Medulla oblongata (tissue), 1 donor: ENCODE measurements around the gene EDRF1.
"Not testable (repeated sequence)": the region's sequence is repeated elsewhere in the genome, so short reads cannot be mapped to it uniquely, and the experiment has no call there.

Source experiments
- DNase-seq: peaks from one replicate; pipeline ENCODE4 v3.0.0-alpha.2; 2015; ENCODE audit errors: extremely low spot score

Gene EDRF1

GRCh38 chr10:125707541-125708468, 11.7 kb upstream of the EDRF1 start:
- no peak for DNase-seq

- no peak for DNase-seq
Observed at GRCh38 chr10:125708971-125709503, 10.5 kb upstream of the EDRF1 start.

DNA sequence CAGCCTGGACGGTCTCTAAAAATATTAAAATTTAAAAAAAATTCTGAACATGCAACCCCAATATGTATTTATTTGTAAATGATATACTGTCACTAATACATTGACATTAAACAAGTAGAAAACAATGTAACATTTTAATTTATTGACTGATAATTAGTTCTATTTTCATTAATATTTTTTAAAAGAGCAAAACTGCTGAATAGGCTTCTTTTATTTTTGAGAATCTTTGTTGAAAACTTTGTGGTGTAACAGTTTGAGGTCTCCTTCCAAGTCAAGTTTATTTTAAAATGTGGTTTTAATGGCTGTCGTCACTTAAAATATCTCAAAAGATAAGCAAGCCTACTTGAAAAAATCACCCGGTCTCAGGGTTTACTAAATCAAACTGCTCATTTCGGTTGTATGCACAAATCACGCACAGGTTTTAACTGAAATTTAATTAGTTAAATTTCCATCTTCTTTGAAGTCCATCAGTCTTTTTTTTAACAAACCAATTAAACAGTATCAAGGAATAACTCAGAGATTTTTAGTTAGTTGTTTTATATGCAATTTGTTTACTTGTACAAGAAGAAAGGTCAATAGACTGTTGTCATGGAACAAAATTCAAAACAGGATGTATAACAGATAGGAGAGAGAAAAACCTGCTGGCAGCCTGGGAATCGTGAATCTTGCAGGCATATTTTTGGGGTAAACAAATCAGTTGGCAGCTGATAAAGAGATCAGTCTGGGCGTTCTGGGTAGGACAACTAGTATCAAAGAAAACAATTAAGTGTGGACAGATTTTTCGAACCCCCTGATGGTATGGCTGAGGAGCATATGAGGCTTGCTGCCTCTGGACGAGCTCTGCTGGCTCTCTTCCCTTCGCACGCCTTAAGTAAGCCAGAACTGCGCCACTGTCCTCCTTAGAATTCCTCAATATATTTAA, 9.7 kb upstream of the EDRF1 start:
- DNase-seq = no peak

DNA sequence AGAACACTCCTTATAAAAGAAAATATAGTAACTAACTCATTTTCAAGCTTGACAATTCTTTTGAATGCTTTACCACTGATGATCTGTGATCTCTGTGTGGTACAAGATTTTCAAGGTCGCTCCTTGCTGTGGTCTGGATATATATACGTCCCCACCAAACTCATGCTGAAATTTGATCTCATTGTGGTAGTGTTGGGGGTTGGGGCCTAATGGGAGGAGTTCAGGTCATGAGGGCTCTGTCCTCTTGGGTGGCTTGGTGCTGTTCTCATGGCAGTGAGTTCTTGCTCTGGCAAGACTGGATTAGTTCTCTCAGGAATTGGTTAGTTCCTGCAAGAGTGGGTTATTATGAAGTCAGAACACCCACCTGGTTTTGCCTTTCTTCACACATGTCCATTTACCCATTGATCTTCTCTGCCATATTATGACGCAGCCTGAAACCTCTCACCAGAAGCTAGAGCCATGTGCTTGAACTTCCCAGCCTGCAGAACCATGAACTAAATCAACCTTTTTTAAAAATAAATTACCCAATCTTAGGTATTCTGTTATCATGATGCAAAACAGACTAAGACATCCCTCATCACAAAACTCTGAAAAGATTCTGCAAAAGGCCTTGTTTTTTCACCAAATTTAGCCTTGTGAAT, 8.3 kb upstream of the EDRF1 start:
- no peak for DNase-seq

- not testable (repeated sequence) for DNase-seq
Observed at GRCh38 chr10:125714728-125715127, 4.8 kb upstream of the EDRF1 start.

DNA sequence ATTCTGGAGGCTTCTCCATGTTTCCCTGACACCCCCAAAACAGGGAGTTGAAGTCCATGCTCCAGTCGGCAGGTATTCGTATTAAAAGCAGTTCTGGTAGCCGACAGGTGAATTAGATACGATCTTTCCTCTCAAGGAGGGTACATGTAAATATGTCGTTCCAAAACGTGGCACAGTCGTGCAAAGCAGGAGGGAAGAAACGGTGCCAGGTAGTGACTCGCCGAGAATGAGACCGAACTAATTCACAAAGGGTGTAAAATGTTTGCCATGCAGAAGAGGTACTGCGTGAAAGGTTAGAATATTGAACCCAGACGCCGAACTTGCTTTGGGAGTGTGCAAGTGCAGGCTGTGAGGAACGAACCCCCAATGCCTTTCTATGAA, 483 bp downstream of the EDRF1 start:
- peak; percentile 22 for DNase-seq

DNA sequence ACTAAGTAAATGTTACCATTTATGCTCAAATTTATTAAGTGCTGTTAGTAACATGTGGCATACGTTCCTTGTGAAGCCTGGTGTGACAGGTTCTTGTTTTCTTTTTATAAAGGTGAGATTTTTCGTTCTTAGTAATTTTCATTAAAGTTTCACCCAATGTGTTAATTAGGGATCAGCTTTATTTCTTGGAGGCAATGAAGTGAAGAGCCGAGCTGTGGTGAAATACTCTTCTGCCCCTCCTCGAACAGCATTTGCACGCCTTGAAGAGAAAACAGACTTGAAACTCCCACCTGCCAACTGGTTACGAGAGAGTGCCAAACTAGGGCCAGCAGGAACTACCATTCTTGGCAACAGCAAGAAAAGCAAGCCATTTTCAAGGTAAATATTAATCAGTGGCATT, 1.5 kb downstream of the EDRF1 start:
- no peak for DNase-seq

- no peak for DNase-seq
Observed at GRCh38 chr10:125722811-125723210, 3.3 kb downstream of the EDRF1 start.

DNA sequence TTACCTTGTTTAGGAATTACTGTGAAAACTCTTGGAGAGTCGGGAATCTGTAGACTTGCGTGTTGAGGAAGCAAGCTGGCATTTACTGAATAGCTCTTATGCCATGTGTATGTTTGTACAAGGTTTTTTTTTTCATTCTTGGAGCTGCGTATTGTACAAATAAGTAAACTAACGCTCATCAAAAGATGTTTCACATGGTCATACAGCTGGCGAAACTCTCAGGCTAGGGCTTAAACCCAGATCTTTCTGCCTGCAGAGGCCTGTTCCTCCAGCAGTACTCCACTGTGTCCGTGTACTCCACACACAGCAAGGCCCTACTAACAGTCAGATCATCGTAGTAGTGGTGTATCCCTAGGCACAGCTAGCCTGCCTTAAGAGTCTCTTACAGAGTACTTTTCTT, 7.4 kb downstream of the EDRF1 start:
- no peak for DNase-seq

GRCh38 chr10:125727436-125727835, 7.9 kb downstream of the EDRF1 start:
- no peak for DNase-seq

GRCh38 chr10:125734148-125734547, 14.6 kb downstream of the EDRF1 start:
- DNase-seq = no peak

DNA sequence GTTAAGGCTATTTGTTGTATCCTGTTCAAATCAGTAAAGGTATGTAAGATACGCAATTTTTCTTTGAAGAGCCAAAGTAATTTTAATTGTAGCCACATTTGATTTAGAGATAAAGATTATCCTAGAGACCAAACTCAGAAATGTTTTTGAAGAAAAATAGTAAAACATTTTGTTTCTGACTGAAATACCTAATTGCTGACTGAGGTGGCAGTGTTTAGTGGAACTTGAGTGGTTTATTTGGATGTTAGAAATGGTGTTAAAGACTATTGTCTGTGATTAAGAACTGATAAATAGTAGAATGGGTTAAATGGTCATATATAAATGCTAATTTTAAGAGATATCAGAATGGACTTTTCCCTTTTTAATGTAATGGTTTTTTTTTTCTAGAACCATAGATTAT, 15.3 kb downstream of the EDRF1 start:
- DNase-seq = no peak

- DNase-seq = no peak
Observed at GRCh38 chr10:125738206-125738605, 18.7 kb downstream of the EDRF1 start.

GRCh38 chr10:125739994-125740679, 20.6 kb downstream of the EDRF1 start:
- DNase-seq = peak; percentile 56

DNA sequence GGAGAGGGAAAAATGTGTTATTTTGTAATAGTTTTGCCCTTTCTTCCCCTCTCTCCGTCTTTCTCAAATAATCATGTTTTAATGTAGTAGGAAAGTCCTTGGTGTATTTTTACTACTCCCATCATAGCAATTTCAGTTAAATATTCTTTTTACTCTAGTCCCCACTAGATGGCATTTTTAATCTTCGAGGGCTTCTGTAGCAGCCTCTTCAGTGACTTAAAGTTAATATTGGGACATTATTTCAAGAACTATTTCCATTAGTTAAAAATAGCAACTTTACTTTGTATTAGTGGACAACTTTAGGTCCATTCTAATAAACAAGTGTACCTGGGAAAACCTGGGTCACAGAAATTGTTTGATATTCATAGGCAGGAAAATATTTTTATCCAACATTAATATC, 23.0 kb downstream of the EDRF1 start:
- peak; percentile 7 for DNase-seq

DNA sequence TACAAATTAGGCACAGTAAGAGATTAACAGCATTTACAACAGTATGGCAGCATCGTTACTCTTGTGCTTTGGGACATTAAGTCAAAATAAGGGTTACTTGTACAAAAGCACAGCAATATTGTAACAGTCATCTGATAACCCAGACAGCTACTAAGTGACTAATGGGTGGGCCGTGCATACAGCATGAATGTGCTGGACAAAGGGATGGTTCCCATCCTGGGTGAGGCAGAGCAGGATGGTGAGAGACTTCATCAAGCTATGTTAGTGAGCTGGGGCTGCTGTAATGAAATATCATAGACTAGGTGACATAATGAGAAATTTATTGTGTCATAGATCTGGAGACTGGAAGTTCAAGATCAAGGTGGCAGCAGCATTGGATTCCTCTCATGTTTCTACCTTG, 25.4 kb downstream of the EDRF1 start:
- DNase-seq = no peak

GRCh38 chr10:125747417-125747816, 27.9 kb downstream of the EDRF1 start:
- no peak for DNase-seq

DNA sequence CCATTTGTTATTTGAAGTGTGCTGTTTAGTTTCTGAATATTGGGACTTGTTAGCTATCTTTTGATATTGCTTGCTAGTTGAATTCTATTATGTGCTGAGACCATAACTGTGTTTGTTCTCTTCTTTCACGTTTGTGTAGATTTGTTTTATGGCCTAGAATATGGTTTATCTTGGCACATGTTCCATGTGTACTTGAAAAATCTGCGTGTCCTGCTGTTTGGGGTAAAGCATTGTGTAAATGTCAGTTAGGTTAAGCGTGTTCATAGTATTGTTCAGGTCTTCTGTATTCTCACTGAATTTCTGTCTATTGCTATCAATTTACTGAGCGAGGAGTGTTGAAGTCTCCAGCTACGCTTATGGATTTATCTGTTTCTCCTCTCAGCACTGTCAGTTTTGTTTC, 36.7 kb downstream of the EDRF1 start:
- no peak for DNase-seq

- DNase-seq = no peak
Observed at GRCh38 chr10:125756853-125757487, 37.5 kb downstream of the EDRF1 start.

GRCh38 chr10:125757742-125758141, 38.2 kb downstream of the EDRF1 start:
- no peak for DNase-seq

GRCh38 chr10:125761961-125762360, 42.5 kb downstream of the EDRF1 start:
- no peak for DNase-seq
